Measurements from ENCODE around the gene LRRC45.

GRCh38 chr17:82037889-82038195, 14.7 kb downstream of the LRRC45 start:
- TF ChIP-seq EZH2 (IDR thresholded peaks at IDR 0.05; ENCODE audit: borderline replicate concordance, low read depth, low read length, severe bottlenecking) (no peak), CTCF (IDR thresholded peaks at IDR 0.05; ENCODE audit: borderline replicate concordance, extremely low read depth, low read length, poor library complexity, severe bottlenecking) (no peak)

All from DND-41 (cell line).